ENCODE measurements around the gene PDCD1. TPM values are rescaled to one million over a fixed set of nuclear protein-coding genes. Genes with fewer than 3 reads are reported as not detected.
A peak's percentile ranks its signal among the peaks of the same experiment; 100 is the strongest.

Gene PDCD1
- total RNA-seq, 4 donors from 2014 or later: not detected

- peak; percentile 88 to 89 for DNase-seq (ENCODE audit: low spot score in 2 of 2)
- H3K27ac ChIP-seq: peak overlapping the region; percentile 42
Measured at GRCh38 chr2:241842620-241843211, 16.0 kb downstream of the PDCD1 start.

GRCh38 chr2:241842067-241842415 lies 16.7 kb downstream of the PDCD1 start:
- 83% methylated on average over 11 of the region's 11 CpGs for whole genome bisulfite sequencing
- H3K9me3 ChIP-seq: no peaks in the 10 kb centered on the region
- peaks cover 6% of the 10 kb centered on the region for H3K27me3 ChIP-seq
- H3K27ac ChIP-seq: no peak overlapping the region
- peaks cover 33% of the 10 kb centered on the region for H3K4me1 ChIP-seq
- peak in 1 of 2 donors; percentile 49 for DNase-seq (ENCODE audit: low spot score in 2 of 2)
- TF ChIP-seq POLR2A (IDR thresholded peaks at IDR 0.05) (no peak), EP300 (IDR thresholded peaks at IDR 0.05) (no peak), POLR2AphosphoS5 (IDR thresholded peaks at IDR 0.05) (no peak), CTCF (IDR thresholded peaks at IDR 0.05) (no peak)
- no peaks in the 10 kb centered on the region for H3K36me3 ChIP-seq
- H3K4me3 ChIP-seq: no peak overlapping the region

More at GRCh38 chr2:241842620-241843211, 16.0 kb downstream of the PDCD1 start:
- no peaks in the 10 kb centered on the region for H3K36me3 ChIP-seq
- 68% methylated on average over 29 of the region's 29 CpGs for WGBS
- TF ChIP-seq CTCF (IDR thresholded peaks at IDR 0.05) (no peak), POLR2AphosphoS5 (IDR thresholded peaks at IDR 0.05) (peak in 1 of 3 donors; percentile 6)
- H3K27me3 ChIP-seq: peaks cover 5% of the 10 kb centered on the region
- H3K9me3 ChIP-seq: no peaks in the 10 kb centered on the region
- H3K4me1 ChIP-seq: peaks cover 33% of the 10 kb centered on the region
- H3K4me3 ChIP-seq: peak overlapping the region; percentile 51

GRCh38 chr2:241841181-241842066 lies 17.3 kb downstream of the PDCD1 start:
- Histone ChIP-seq H3K9me3 (no peaks in the 10 kb centered on the region), H3K4me3 (no peak overlapping the region), H3K36me3 (no peaks in the 10 kb centered on the region), H3K27me3 (peaks cover 8% of the 10 kb centered on the region), H3K4me1 (peaks cover 32% of the 10 kb centered on the region), H3K27ac (no peak overlapping the region)
- TF ChIP-seq POLR2A (IDR thresholded peaks at IDR 0.05) (no peak), POLR2AphosphoS5 (IDR thresholded peaks at IDR 0.05) (no peak), EP300 (IDR thresholded peaks at IDR 0.05) (no peak), CTCF (IDR thresholded peaks at IDR 0.05) (no peak)
- peak in 1 of 2 donors; percentile 65 for DNase-seq (ENCODE audit: low spot score in 2 of 2)
- WGBS: 70% methylated on average over 28 of the region's 28 CpGs

- TF ChIP-seq POLR2AphosphoS5 (IDR thresholded peaks at IDR 0.05) (no peak), POLR2A (IDR thresholded peaks at IDR 0.05) (no peak), EP300 (IDR thresholded peaks at IDR 0.05) (no peak), CTCF (IDR thresholded peaks at IDR 0.05) (no peak)
- H3K4me1 ChIP-seq: no peaks in the 10 kb centered on the region
- DNase-seq (ENCODE audit: low spot score in 2 of 2): no peak
- H3K4me3 ChIP-seq: no peak overlapping the region
- peaks cover 9% of the 10 kb centered on the region for H3K27me3 ChIP-seq
- no peak overlapping the region for H3K27ac ChIP-seq
- H3K36me3 ChIP-seq: no peaks in the 10 kb centered on the region
- 53% methylated on average over 13 of the region's 13 CpGs for WGBS
- H3K9me3 ChIP-seq: no peaks in the 10 kb centered on the region
Measured at GRCh38 chr2:241837197-241837965, 21.3 kb downstream of the PDCD1 start.

GRCh38 chr2:241836292-241836691 lies 22.4 kb downstream of the PDCD1 start:
- 62% methylated on average over 6 of the region's 6 CpGs for WGBS
- no peak for DNase-seq (ENCODE audit: low spot score in 2 of 2)
- Histone ChIP-seq H3K36me3 (no peaks in the 10 kb centered on the region), H3K4me3 (no peak overlapping the region), H3K27ac (no peak overlapping the region), H3K4me1 (no peaks in the 10 kb centered on the region), H3K27me3 (peaks cover 16% of the 10 kb centered on the region), H3K9me3 (no peaks in the 10 kb centered on the region)
- TF ChIP-seq CTCF (IDR thresholded peaks at IDR 0.05) (no peak), POLR2A (IDR thresholded peaks at IDR 0.05) (no peak)

Data from suprapubic skin (tissue), 4 donors.